H54 (cell line): ENCODE results near the gene LRRC26.

Experiments used
- DNase-seq: peaks from one replicate; pipeline ENCODE4 v3.0.0; 2011; ENCODE audit warnings: low spot score, mixed read lengths; ENCODE audit not compliant: insufficient read length
- FAIRE-seq: peaks from 3 replicates; lab custom pipeline; 2011; peaks lifted over from hg19 to GRCh38; lab: Jason Lieb, UNC
- POLR2A ChIP-seq: IDR thresholded peaks from 2 replicates; pipeline ENCODE4 v1.6.1; 2011; ENCODE audit warnings: low read depth, mild to moderate bottlenecking, low read length

Gene LRRC26, protein sequence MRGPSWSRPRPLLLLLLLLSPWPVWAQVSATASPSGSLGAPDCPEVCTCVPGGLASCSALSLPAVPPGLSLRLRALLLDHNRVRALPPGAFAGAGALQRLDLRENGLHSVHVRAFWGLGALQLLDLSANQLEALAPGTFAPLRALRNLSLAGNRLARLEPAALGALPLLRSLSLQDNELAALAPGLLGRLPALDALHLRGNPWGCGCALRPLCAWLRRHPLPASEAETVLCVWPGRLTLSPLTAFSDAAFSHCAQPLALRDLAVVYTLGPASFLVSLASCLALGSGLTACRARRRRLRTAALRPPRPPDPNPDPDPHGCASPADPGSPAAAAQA

GRCh38 chr9:137169896-137170358 is at the start of gene LRRC26:
TSS of gene LRRC26 (minus strand) at chr9:137170051. CDS start at chr9:137169943, 108 bp downstream.
- no peak for FAIRE-seq
- DNase-seq, result no peak
- no peak for TF ChIP-seq POLR2A

DNA sequence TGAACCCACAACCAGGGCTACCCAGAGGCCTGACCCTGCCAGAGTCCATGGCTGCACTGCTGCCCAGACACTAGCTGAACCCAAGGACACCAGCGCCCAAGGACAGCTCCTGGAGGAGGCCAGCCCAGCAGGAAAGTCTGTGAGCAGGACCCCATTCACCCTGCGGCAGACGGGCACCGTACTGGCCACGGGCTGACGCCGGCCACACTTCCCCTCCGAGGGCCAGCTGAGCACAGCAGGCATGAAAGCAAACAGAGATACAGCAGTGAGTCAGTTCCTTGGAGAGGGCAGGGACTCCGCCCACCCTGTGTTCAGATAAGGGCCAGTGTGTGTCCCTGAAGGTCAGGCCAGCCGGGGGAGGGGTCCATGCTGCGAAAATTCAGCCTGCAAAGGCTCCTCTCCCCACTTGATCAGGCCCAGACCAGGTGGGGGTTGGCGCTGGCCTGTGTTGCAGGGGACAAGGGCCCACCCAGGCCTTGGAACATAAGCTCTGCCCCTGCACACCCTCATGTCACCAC is 49.0 kb upstream of the LRRC26 start:
- no peak for TF ChIP-seq POLR2A
- DNase-seq, result peak; percentile 99
- peak; percentile 97 for FAIRE-seq

GRCh38 chr9:137218212-137218753 is 48.4 kb upstream of the LRRC26 start:
- FAIRE-seq, result no peak
- no peak for TF ChIP-seq POLR2A

DNA sequence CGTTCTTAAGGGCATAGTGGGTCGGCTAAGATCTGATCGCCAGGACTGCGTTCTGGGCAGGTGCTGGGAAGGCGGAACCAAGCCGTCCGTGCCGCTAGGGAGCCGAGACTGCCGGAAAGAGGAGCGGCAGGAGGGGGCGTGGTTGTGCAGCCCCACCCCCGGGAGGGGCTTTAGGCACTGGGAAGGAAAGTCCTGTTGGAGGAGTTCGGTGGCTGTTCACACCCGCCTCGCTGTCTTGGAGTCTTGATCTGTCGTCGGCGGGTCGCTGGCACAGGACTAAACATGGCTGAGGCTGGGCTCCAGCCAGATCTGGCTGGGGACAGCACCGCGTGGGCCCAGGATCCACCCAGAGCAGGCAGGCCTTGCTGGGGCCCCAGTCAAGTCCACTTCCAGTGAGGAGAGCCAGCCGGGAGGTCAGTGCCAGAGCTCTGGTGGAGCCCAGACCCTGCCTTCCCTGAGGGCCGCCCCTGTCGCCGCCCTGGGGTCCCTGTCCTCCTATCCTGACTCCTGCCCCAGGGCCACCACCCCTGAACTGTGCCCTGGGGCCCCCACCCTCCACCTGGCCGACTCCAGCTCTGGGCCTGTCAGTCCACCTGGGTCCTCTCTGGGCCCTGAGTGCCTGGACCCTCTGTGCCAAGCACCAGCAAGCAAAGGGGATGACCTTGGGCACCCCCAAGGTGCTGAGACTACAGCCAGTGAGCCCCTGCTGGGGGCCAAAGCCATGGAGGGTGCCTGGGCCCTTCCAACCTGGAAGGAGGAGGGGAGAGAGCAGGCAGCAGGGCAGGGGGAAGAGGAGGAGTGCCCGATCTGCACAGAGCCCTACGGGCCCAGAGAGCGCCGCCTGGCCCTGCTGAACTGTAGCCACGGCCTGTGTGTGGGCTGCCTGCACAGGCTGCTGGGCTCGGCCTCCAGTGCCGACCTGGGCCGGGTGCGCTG is 47.7 kb upstream of the LRRC26 start:
- FAIRE-seq, result no peak
- TF ChIP-seq POLR2A, result no peak
- no peak for DNase-seq

More at GRCh38 chr9:137218212-137218753, 48.4 kb upstream of the LRRC26 start:
- DNase-seq, result no peak

GRCh38 chr9:137216188-137216965 is 46.5 kb upstream of the LRRC26 start:
- TF ChIP-seq POLR2A, result no peak
- no peak for FAIRE-seq
- DNase-seq, result no peak

DNA sequence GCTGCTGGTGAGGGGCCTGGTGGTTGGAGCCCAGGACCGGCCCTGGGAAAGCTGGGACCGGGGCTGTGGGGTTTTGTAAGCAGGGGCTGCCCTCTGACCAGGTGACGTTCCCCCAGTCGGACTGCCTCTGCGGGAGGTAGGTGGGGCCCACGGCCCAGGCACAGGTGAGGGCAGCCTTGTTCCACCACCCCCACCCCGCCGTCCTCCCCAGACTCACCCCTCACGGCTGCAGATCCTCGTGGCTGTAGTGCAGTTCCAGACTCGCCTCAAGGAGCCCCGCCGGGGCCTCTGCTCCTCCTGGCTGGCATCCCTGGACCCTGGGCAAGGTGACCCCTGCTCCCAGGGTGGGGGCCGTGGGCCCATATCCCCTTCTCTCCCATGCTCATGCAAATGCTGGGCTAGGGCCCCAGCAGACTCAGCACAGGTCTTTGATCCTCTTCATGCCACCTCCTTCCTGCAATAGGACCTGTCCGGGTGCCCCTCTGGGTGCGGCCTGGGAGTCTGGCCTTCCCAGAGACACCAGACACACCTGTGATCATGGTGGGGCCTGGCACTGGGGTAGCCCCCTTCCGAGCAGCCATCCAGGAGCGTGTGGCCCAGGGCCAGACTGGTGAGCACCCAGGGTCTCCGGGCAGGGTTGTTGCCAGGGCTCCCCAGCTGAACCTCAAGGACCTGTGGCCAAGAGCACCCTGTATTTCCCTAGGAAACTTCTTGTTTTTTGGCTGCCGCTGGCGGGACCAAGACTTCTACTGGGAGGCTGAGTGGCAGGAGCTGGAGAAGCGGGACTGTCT is 45.5 kb upstream of the LRRC26 start:
- TF ChIP-seq POLR2A, result no peak
- DNase-seq (no peak), FAIRE-seq (no peak)

DNA sequence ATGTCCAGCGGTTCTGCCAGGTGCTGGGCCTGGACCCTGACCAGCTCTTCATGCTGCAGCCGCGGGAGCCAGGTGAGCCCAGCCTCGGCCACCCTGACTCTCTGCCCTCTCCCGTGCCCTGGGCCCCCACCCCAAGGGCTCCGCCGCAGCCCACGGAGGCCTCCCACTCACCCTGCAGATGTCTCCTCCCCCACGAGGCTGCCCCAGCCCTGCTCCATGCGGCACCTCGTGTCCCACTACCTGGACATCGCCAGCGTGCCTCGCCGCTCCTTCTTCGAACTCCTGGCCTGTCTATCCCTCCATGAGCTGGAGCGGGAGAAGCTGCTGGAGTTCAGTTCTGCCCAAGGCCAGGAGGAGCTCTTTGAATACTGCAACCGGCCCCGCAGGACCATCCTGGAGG is 44.8 kb upstream of the LRRC26 start:
- DNase-seq (no peak), FAIRE-seq (no peak)
- no peak for TF ChIP-seq POLR2A

- no peak for TF ChIP-seq POLR2A
- DNase-seq (no peak), FAIRE-seq (no peak)
These were observed 43.6 kb upstream of the LRRC26 start for GRCh38 chr9:137213160-137214060.

GRCh38 chr9:137212520-137212919 is 42.7 kb upstream of the LRRC26 start:
- no peak for TF ChIP-seq POLR2A
- FAIRE-seq (no peak), DNase-seq (no peak)

DNA sequence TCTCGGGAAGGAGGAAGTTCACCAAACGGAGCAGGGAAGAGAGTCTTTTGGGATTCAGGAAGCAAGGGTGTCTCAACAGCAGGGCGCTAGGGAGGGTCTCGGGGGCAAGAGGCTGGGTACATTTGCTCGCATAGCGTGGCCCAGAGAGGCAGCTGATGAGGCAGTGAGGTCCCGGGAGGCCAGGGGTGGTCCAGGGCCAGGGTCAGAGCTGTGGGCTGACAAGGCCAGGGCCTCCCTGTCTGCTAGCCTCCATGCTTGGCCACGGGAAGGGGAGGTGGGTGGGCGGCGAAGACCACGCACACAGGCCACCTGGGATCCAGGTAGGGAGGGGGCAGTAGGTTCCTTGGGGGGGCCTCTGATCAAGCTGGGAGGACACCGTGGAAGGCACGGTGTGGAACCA is 41.7 kb upstream of the LRRC26 start:
- no peak for DNase-seq
- no peak for TF ChIP-seq POLR2A

GRCh38 chr9:137206602-137207001 is 36.8 kb upstream of the LRRC26 start:
- FAIRE-seq (no peak), DNase-seq (no peak)
- TF ChIP-seq POLR2A, result no peak

More for the DNA sequence above, 41.7 kb upstream of the LRRC26 start:
- FAIRE-seq, result no peak
